Right kidney (tissue), 1 donor: ENCODE data around the gene FHIP1B.

Experiments
- DNase-seq: peaks from one replicate; pipeline ENCODE4 v3.0.0-alpha.2; 2016

The FHIP1B gene

DNA sequence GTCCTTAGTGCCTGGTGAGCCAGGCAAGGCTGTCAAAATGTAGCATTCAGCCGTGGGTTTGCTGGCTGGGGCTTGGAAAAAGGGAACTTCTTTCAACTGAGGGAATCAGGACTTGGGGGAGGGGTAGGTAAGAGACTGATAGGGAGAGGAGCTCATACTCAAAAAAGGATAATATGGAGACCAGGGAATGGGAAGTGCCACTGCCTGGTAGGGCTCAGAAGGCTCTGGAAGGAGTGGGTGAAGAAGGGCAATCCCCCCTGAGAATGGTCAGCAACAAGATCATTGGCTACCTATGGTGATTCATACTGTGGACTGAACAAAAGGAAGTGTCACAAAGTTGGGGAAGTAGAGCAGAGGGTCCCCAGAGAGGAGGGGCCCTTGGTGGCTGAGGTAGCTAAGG is 6.3 kb upstream of the FHIP1B start:
- no peak for DNase-seq

DNA sequence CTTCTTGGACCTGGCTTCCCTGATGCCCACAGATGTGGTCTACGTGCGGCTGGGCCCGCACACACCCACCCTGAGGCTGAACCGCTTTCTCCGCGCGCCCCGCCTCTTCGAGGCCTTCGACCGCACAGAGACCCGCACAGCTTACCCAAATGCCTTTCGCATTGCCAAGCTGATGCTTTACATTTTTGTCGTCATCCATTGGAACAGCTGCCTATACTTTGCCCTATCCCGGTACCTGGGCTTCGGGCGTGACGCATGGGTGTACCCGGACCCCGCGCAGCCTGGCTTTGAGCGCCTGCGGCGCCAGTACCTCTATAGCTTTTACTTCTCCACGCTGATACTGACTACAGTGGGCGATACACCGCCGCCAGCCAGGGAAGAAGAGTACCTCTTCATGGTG is 5.7 kb upstream of the FHIP1B start:
- DNase-seq = no peak

DNA sequence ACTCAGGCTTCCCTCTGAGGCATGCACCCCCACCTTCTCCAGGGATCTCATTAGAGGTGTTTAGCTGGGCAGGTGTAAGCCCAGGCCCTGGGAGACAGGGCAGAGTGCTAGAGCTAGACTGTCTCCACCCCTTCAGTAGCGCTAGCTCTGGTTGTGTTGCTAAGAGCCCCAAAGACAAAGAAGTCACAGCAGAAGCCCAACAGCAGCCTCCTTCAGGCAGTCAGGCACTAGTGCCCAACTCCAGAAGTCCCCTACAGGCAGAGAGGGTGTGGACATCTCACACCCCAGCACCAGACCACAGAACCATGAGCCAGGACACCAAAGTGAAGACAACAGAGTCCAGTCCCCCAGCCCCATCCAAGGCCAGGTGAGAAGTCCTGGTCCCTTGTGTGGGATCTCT is 4.5 kb upstream of the FHIP1B start, which contains the start of gene CNGA4:
CNGA4 (plus strand) TSS at position 188 of the 400 bp plus-strand sequence; CDS start at position 306, 118 bp downstream.
- DNase-seq = no peak

DNA sequence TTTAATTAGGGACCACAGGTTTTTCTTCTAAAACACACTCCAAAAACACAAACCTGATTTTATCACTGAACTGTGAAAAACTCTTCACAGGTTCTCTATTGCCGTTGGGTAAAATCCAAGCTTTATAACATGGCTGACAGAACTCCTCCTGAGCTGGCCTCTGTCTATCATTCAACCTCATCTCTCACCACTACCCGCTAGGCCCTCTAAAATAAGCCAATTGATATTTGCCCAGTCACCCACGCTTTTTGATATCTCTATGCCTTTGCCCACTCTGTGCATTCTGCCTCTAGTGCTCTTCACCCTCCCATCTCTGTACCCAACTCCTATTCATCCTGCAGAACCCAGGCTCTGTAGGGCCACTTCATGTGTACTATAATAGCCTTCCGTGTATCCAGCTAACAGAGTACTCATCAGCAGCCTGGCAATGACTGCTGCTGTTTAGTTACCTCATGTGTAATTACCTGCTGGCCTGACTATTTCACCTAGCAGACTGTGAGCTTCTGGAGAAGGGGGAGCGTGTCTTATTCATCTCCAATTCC is 3.4 kb upstream of the FHIP1B start:
- no peak for DNase-seq

DNA sequence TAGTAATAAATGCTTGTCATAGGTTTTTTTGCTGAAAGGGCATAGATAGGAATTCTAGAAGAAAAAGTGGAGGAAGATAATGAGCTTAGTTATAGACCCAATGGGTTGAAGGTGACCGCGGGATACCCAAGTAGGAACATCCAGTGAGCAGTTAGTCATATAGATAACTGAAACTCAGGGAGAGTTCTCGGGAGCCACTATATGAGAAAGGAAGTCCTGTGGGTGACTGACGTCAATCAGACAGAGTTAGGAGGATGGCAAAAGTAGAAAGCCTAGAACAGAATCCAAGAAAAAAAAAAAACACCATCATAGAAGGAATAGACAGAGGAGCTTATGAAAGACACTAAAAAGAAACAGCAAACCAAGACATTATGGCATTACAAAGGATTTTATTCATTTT is 2.8 kb upstream of the FHIP1B start:
- no peak for DNase-seq

DNA sequence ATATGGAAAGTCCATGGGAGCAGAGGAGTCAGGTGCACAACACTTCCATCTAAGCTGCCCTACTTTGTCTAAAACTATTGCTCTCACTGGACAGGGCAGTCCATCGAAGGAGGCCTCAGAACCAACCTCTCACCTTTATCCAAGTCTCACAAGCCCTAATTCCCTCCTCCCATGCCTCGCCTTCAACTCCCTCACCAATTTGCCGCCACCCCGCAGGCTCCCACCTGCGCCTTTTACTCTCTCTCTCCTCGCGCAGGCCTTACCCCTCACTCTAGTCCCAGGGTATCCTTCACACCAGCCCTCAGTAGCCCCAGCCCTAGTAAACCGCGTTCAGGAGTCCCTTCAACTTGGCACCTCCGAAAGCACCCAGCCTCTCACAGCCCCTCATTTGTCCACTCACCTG is 451 bp downstream of the FHIP1B start:
- no peak for DNase-seq

DNA sequence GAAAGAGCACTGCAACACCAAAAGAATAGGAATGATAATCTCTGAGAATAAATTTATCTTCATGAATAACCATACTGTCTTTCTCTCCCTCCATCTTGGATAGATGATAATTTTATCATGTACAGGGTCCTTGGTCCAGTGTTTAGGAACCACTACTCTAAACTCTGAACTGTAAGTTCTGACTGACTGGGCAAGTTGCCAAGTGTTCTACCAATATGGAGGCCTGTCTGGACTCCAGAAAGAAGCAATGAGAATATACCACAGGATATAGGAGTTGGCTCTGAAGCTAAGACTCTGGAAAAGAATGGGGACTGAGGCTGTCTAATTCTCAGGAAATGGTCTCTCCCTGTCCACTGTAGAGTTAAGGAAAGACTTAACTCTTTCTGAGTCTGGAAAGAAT is 1.5 kb downstream of the FHIP1B start:
- DNase-seq = no peak

DNA sequence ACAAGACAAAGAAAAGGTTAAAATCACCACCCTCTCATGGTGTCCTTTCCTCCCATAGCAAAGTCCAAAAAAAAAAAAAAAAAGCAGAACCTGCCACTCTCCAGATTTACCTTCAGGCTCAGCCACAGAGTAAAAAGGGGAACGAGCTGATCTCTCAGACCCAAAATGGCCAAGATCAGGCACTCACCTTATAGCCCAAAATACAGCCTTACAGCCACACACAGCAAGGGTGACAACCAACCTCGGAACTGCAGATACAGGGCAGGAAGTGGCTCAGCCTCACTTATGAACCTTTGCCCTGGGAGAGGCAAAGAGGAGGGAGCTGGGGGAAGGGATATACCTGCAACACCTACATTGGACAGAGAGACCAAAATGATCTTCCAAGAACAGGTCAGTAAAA is 4.5 kb downstream of the FHIP1B start:
- no peak for DNase-seq

DNA sequence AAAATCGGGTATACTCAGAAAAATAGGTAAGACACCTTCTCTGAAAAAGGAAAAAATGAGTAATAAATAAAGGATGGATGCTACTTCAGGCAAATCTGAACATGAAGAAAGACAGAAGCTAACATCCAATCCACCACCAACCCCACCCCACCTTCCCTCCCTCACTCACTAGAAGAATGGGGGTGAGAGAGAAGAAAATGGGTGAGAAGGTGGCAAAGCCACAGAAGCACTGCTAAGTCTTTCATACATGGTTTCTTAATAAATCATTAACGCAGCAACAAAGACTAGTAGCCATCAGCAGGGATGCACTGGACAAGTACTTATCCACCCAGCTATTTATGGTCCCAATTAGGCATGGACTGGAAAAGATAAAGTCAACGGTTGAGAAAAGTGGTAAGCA is 5.9 kb downstream of the FHIP1B start:
- no peak for DNase-seq

DNA sequence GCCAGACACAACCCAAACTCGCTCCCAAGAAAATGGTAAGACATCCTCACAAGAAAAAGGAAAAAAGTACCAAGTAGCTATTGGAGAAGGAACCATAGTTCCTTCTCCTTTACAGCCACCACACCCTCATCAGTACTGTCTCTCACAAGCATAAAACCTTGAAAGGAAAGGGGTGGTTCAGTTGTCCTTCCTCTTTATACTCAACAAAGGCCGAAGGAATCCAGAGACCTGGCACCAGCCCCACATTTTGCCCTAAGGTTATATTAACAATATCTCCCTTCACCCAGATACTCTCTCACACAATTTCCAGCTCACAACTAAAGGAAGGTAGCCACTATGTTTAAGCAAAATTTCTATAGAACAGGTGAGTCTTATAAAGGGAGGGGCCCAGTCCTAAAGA is 8.5 kb downstream of the FHIP1B start:
- no peak for DNase-seq

DNA sequence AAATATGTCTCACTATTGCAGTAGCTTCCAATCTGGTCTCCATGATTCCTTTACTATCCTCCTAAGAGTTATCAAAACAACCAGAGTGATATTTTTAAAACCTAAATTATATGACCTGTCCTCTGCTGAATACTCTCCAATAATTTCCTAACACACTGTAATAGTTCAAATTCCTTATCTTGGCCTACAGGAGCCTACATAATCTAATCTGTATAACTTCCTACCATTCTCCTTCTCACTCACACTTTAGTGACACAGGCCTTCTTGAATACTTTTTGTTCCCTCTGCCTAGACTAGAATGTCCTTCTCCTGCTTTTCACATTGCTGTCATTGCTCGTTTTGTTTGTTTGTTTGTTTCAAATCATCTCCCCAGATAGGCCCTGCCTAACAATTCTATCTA is 9.4 kb downstream of the FHIP1B start:
- DNase-seq = no peak

DNA sequence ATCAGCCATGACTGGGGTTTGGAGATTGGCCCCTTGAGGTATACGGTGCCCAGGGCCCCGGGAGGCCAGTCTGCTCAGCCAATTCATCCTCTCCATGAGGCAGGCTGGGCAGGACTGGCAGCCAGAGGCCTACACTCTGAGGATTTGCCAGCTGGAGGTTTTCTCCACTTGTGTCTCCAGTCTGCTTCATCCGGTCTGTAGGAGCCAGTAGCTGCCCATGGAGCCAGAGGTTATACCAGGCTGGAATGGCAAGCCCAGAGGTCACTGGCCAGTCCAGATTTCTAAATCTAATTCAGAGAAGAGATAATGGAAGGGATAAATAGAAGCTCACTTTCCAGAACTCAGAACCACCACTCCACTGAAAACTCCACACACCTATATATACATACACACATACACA is 10.0 kb downstream of the FHIP1B start:
- DNase-seq = no peak

DNA sequence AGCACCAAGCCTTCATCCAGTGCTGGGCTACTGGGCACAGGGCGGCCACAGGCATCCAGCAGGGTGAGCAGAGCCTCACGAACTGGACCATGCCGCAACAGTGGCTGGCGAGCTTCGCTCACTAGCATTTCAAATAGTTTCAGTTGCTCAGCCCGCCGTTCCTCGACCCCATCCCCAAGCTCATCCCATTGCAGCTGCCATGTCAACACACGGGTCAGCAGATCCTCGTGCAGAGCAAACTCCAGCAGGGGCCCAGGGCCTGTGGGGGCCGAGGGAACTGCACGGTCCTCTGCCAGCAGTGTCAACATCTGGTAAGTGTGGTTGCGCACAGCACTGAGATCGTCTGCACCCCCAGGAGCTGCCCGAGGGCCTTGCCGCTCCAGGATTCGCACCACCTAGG is 10.6 kb downstream of the FHIP1B start:
- no peak for DNase-seq

DNA sequence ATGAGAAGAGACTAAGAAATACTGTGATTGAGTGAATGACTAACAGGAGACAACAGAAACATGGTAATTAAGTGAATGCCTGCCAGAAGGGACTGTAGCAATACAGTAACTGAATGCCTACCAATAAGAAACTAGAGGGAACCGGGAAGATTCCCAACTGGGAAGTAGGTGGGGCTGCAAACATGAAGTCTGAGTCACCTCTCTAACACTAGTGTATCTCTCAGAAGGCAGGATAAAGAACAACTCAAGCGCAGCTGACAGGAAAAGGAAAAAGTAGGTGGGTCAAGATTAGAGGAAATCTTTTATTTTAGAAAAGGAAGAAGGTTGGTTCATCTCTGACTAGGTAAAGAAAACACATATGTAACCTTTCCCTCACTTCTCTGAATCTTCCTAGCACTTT is 15.1 kb downstream of the FHIP1B start:
- no peak for DNase-seq

DNA sequence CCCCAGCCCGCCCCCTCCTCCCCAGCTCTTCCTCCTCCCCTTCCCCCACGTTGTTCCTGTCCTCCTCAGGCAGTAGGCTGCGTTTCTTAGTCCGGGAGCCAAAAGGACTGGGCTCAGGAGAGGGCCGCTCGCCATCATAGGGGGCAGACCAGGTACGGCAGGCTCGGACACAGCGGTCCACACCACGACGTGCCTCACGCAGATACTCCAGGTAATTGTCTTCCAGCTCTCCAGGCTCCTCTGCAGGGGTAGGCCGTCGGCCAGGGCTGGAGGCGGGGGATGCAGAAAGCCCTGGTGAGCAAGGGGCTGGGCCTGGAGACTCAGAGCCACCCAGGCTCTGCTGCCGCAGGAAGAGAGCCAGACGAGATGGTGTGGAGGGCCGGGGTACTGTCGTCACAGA is 16.7 kb downstream of the FHIP1B start:
- no peak for DNase-seq

DNA sequence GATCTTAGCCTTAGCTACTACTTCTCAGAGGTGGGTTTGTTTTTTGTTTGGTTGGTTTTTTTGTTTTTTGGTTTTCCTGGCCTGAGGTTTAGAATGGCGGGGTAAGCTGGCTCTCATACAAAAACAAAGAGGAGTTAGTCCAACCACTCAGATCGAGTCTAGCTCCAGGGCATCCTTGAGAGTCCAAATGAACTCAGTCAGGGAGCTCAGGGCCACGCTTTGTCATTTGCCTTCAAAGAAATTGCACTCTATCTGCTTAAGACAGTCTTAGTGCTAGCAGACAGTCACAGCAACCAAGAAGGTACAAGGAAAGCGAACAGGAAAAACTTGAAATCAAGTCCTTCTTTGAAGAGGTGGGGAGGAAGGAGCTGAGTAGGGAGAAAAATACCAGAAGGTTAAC is 17.9 kb downstream of the FHIP1B start:
- DNase-seq = no peak

DNA sequence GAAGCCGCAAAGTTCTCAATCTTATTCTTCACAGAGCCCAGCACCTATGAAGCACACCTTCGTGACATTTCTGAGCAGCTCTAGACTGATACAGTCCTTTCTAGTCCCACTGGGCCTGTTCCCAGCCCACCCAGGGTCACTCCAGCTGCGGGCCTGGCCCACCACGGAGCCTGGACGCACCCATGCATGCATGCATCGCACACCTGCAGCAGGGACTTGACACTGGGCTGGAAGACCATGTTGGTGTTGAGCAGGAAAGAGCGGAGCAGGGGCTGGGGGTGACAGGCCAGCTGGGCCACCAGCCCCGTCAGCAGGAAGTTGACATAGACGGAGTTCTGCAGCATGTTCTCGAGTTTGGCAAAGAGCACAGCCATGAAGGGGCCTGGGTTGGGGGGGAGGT is 19.9 kb downstream of the FHIP1B start:
- DNase-seq = no peak

DNA sequence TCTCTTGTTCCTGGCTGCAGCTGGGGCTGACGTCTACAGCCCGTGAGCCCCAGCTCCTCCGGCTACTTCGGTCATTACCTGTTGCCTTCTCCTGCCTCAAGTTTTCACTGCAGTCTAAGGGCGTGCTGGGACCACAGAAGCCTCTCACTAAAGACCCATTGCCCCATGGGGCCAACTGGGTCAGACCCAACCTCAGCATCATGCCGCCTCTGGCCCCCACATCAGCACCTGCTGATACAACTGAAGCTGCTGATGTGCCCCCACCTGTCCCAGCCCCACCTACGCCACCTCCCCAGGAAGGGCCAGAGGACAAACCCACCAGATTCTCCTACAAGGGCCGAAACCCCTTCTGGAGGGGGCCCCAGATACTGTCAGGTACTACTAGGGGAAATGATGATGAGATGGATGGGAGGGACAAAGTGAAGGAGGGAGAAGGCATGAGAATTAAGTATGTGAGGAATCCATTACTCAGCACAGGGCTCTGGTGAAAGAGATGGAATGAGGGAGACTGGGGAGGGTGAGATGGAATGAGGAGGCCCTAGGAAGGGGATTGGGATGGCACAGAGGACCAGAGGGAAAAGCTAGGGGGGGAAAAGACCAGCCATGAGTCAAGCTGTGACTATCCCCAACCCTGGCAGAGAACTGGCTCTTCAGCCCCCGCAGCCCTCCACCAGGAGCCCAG is 24.0 kb downstream of the FHIP1B start:
- DNase-seq = no peak

DNA sequence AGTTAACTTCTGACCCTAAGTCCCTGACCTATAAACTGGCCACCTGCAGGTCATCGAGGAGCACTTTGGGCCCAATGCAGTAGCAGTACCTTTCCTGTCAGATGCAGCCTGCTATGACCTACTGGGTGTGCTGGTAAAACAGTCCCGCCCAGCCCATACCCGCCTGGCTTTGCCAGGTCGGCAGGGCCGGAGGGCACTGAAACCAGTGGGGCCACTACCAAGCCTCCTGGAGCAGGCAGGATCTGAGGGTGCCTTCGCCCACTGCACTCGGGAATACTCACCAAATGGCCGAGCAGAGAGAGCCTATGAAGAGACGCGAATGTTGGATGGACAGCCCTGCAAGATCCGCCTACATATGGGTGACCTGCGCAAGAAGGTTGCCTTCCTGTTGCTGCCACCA is 24.6 kb downstream of the FHIP1B start:
- DNase-seq = no peak

DNA sequence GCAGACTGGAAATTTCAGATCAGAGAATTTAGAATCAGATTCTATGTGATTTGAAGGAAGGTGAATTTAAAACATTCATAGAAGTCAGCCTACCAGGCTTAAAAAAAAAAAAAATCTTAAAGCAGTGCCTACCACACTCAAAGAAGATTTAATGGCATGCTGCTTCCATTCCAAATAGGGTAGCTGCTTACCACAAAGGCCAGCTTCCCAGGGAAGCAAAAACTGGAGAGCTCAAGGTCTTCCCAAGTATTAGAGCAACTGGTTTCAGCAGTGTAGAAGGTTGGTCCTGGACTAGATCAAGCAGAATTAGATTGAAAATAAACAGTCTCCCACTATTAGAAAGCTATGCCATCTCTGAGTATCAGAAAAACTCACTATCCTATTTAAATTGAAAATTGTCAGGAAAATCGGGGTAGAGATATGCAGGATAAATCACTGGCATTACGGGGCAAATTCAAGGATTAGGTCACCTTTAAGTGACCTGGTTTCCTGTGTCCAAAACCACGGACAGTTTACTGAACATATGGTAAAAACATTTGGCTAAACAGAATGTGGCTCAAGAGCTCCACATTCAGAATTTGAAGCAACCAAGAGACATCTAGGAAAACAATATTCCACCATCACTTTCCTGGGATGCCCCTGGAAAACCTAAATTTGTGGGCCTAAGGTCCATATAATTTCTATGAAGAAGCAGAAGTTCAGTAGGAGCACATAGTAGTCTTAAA is 27.8 kb downstream of the FHIP1B start:
- no peak for DNase-seq

DNA sequence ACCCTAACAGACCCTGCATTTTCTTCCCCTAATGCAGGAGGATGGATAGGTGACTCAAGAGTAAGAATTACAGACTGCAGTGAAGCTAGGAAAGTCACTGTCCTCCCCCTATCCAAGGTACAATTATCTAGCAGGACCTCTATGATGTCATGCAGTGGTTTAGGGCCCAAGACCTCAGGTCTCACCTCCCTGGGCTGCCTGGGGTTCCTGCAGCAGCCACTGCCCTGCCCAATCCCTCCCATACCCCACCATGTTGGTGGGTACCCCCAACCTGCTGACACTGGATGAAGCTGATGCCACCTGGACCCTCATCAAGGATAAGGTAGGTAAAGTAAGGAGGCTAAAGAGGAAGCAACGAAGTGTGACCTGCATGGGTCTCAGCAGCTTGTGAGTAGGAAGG is 29.1 kb downstream of the FHIP1B start, which contains the start of gene C11orf42:
C11orf42 (plus strand) TSS at position 192 of the 400 bp plus-strand sequence; CDS start at position 251, 59 bp downstream.
- no peak for DNase-seq

DNA sequence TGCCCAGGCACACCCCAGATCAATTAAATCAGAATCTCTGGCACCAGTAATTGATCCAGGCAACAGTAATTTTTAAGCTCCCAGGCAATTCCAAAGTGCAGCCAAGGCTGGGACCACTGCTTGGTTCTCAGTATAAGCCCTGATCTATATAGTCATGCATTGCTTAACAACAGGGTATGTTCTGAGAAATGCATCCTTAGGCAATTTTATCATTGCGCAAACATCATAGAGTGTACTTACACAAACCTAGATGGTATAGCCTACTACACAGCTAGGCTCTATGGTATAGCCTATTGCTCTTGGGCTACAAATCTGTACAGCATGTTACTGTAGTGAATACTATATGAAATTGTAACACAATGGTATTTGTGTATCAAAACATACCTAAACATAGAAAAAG is 29.7 kb downstream of the FHIP1B start:
- no peak for DNase-seq

DNA sequence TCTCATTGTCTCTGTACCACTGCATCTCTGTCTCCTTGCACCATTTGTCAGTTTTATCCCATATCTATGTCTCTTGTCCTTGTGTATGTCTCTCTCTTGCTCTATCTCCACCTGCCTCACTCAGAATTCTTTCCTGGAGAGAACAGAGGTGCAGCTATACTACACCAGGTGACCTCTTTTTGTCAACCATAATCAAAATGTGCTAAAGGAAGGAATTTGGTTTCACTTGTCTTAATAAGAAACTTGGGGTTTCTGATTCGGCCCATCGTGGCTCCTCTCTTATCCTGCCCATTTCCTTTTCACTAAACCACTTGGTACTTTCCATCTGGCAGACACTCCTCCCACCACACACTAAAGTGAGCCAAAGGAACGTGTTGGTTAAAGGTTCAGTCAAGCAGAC is 31.1 kb downstream of the FHIP1B start:
- DNase-seq = no peak

DNA sequence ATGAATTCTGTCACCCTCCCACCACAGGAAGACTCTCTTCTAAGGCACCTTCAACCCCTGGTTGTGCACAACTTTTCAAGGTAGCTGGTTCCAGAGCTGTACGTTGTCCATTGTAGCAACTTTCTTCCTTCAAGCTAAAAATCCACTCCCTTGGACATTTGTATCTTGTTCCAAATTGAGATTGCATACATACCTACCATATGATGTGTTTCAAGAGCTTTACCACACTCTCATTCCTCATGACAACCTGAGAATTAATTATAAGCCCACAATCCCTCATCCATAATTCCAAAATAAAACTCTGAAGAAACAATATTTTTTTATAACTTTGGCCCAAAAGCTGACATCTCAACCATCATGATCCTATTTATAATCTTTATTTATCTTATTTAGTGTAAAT is 32.4 kb downstream of the FHIP1B start:
- DNase-seq = no peak
